Measurements from ENCODE around the gene ZNF423.

Gene ZNF423

GRCh38 chr16:49663081-49664065, 192.5 kb downstream of the ZNF423 start:
- no peak overlapping the region for H4K91ac ChIP-seq (ENCODE audit: low read length)

GRCh38 chr16:49662569-49662968, 193.3 kb downstream of the ZNF423 start:
- Histone ChIP-seq H3K36me3 (ENCODE audit: control insufficient read depth in 1 of 2, insufficient read depth in 2 of 2, low read depth in 1 of 2, low read length in 2 of 2) (no peaks in the 10 kb centered on the region), H3K27me3 (ENCODE audit: control insufficient read depth in 1 of 2, insufficient read depth in 1 of 2, low read length in 2 of 2) (no peaks in the 10 kb centered on the region), H3K23ac (ENCODE audit: low read length in 2 of 2) (no peak overlapping the region), H2AFZ (ENCODE audit: low read depth, low read length) (no peak overlapping the region), H2AK5ac (ENCODE audit: low read length, severe bottlenecking) (no peak overlapping the region), H3K14ac (ENCODE audit: low read length in 2 of 2) (no peak overlapping the region), H3K9ac (ENCODE audit: low read length) (peak overlapping the region; percentile 82), H3K79me1 (replicated peaks; ENCODE audit: low read length, poor library complexity, severe bottlenecking) (no peaks in the 10 kb centered on the region), H3K9me3 (ENCODE audit: control insufficient read depth, low read length) (no peaks in the 10 kb centered on the region), H4K91ac (ENCODE audit: low read length) (no peak overlapping the region), H3K27ac (ENCODE audit: low read length, poor library complexity, severe bottlenecking) (no peak overlapping the region), H2BK120ac (ENCODE audit: low read depth, low read length) (no peak overlapping the region), H3K4me3 (ENCODE audit: insufficient read depth in 1 of 2, low read depth in 1 of 2, low read length in 2 of 2) (no peak overlapping the region), H2BK12ac (ENCODE audit: low read length in 2 of 2) (no peak overlapping the region), H2BK5ac (ENCODE audit: low read depth, low read length, poor library complexity, severe bottlenecking) (no peak overlapping the region), H4K8ac (ENCODE audit: low read length) (no peak overlapping the region), H3K4ac (ENCODE audit: low read depth in 1 of 2, low read length in 2 of 2) (no peak overlapping the region), H2BK15ac (ENCODE audit: low read depth, poor library complexity, severe bottlenecking) (no peak overlapping the region), H3K4me1 (ENCODE audit: control insufficient read depth, insufficient read depth, low read depth, low read length) (peaks cover 20% of the 10 kb centered on the region), H3K18ac (ENCODE audit: low read depth in 1 of 2, low read length in 2 of 2) (no peak overlapping the region), H3K4me2 (ENCODE audit: low read length, poor library complexity, severe bottlenecking) (no peak overlapping the region)
- DNase-seq: no peak
- 83% methylated on average over 4 of the region's 4 CpGs for WGBS

More at GRCh38 chr16:49663081-49664065, 192.5 kb downstream of the ZNF423 start:
- peak; percentile 8 for DNase-seq
- Histone ChIP-seq H3K4me1 (ENCODE audit: control insufficient read depth, insufficient read depth, low read depth, low read length) (peaks cover 19% of the 10 kb centered on the region), H3K79me1 (replicated peaks; ENCODE audit: low read length, poor library complexity, severe bottlenecking) (no peaks in the 10 kb centered on the region), H2AK5ac (ENCODE audit: low read length, severe bottlenecking) (no peak overlapping the region), H3K4me2 (ENCODE audit: low read length, poor library complexity, severe bottlenecking) (no peak overlapping the region), H2AFZ (ENCODE audit: low read depth, low read length) (no peak overlapping the region), H3K27ac (ENCODE audit: low read length, poor library complexity, severe bottlenecking) (no peak overlapping the region), H2BK5ac (ENCODE audit: low read depth, low read length, poor library complexity, severe bottlenecking) (no peak overlapping the region), H3K4me3 (ENCODE audit: insufficient read depth in 1 of 2, low read depth in 1 of 2, low read length in 2 of 2) (peak overlapping the region in 1 of 2 experiments; percentile 61), H3K9me3 (ENCODE audit: control insufficient read depth, low read length) (no peaks in the 10 kb centered on the region), H3K18ac (ENCODE audit: low read depth in 1 of 2, low read length in 2 of 2) (no peak overlapping the region), H3K9ac (ENCODE audit: low read length) (peak overlapping the region; percentile 82), H3K23ac (ENCODE audit: low read length in 2 of 2) (no peak overlapping the region), H4K8ac (ENCODE audit: low read length) (no peak overlapping the region), H2BK120ac (ENCODE audit: low read depth, low read length) (no peak overlapping the region), H3K14ac (ENCODE audit: low read length in 2 of 2) (peak overlapping the region in 1 of 2 experiments; percentile 29), H3K36me3 (ENCODE audit: control insufficient read depth in 1 of 2, insufficient read depth in 2 of 2, low read depth in 1 of 2, low read length in 2 of 2) (no peaks in the 10 kb centered on the region), H3K27me3 (ENCODE audit: control insufficient read depth in 1 of 2, insufficient read depth in 1 of 2, low read length in 2 of 2) (no peaks in the 10 kb centered on the region), H3K4ac (ENCODE audit: low read depth in 1 of 2, low read length in 2 of 2) (no peak overlapping the region), H2BK15ac (ENCODE audit: low read depth, poor library complexity, severe bottlenecking) (no peak overlapping the region), H2BK12ac (ENCODE audit: low read length in 2 of 2) (no peak overlapping the region)
- 76% methylated on average over 28 of the region's 28 CpGs for WGBS

GRCh38 chr16:49661465-49662187, 194.3 kb downstream of the ZNF423 start:
- no peaks in the 10 kb centered on the region for H3K79me1 ChIP-seq (replicated peaks; ENCODE audit: low read length, poor library complexity, severe bottlenecking)
- no peak overlapping the region for H4K91ac ChIP-seq (ENCODE audit: low read length)
- no peak overlapping the region for H3K4ac ChIP-seq (ENCODE audit: low read depth in 1 of 2, low read length in 2 of 2)
- no peak for DNase-seq
- H2BK120ac ChIP-seq (ENCODE audit: low read depth, low read length): no peak overlapping the region
- no peaks in the 10 kb centered on the region for H3K9me3 ChIP-seq (ENCODE audit: control insufficient read depth, low read length)
- H2AFZ ChIP-seq (ENCODE audit: low read depth, low read length): no peak overlapping the region
- no peak overlapping the region for H2BK15ac ChIP-seq (ENCODE audit: low read depth, poor library complexity, severe bottlenecking)
- peaks cover 20% of the 10 kb centered on the region for H3K4me1 ChIP-seq (ENCODE audit: control insufficient read depth, insufficient read depth, low read depth, low read length)
- H3K23ac ChIP-seq (ENCODE audit: low read length in 2 of 2): no peak overlapping the region
- no peak overlapping the region for H3K14ac ChIP-seq (ENCODE audit: low read length in 2 of 2)
- H2BK5ac ChIP-seq (ENCODE audit: low read depth, low read length, poor library complexity, severe bottlenecking): peak overlapping the region; percentile 8
- H3K27ac ChIP-seq (ENCODE audit: low read length, poor library complexity, severe bottlenecking): no peak overlapping the region
- no peaks in the 10 kb centered on the region for H3K36me3 ChIP-seq (ENCODE audit: control insufficient read depth in 1 of 2, insufficient read depth in 2 of 2, low read depth in 1 of 2, low read length in 2 of 2)
- no peak overlapping the region for H2BK12ac ChIP-seq (ENCODE audit: low read length in 2 of 2)
- no peak overlapping the region for H3K4me3 ChIP-seq (ENCODE audit: insufficient read depth in 1 of 2, low read depth in 1 of 2, low read length in 2 of 2)
- H3K18ac ChIP-seq (ENCODE audit: low read depth in 1 of 2, low read length in 2 of 2): no peak overlapping the region
- no peak overlapping the region for H3K9ac ChIP-seq (ENCODE audit: low read length)
- no peak overlapping the region for H2AK5ac ChIP-seq (ENCODE audit: low read length, severe bottlenecking)
- no peaks in the 10 kb centered on the region for H3K27me3 ChIP-seq (ENCODE audit: control insufficient read depth in 1 of 2, insufficient read depth in 1 of 2, low read length in 2 of 2)
- H4K8ac ChIP-seq (ENCODE audit: low read length): no peak overlapping the region
- H3K4me2 ChIP-seq (ENCODE audit: low read length, poor library complexity, severe bottlenecking): no peak overlapping the region
- 95% methylated on average over 16 of the region's 16 CpGs for WGBS

- peaks cover 20% of the 10 kb centered on the region for H3K4me1 ChIP-seq (ENCODE audit: control insufficient read depth, insufficient read depth, low read depth, low read length)
- no peak for DNase-seq
- 60% methylated on average over 1 of the region's 3 CpGs for WGBS
- H3K27me3 ChIP-seq (ENCODE audit: control insufficient read depth in 1 of 2, insufficient read depth in 1 of 2, low read length in 2 of 2): no peaks in the 10 kb centered on the region
- no peak overlapping the region for H3K18ac ChIP-seq (ENCODE audit: low read depth in 1 of 2, low read length in 2 of 2)
- H3K36me3 ChIP-seq (ENCODE audit: control insufficient read depth in 1 of 2, insufficient read depth in 2 of 2, low read depth in 1 of 2, low read length in 2 of 2): no peaks in the 10 kb centered on the region
- no peak overlapping the region for H3K4ac ChIP-seq (ENCODE audit: low read depth in 1 of 2, low read length in 2 of 2)
- H3K23ac ChIP-seq (ENCODE audit: low read length in 2 of 2): no peak overlapping the region
- H2AK5ac ChIP-seq (ENCODE audit: low read length, severe bottlenecking): no peak overlapping the region
- no peak overlapping the region for H3K9ac ChIP-seq (ENCODE audit: low read length)
- H3K27ac ChIP-seq (ENCODE audit: low read length, poor library complexity, severe bottlenecking): no peak overlapping the region
- H4K91ac ChIP-seq (ENCODE audit: low read length): no peak overlapping the region
- H3K4me2 ChIP-seq (ENCODE audit: low read length, poor library complexity, severe bottlenecking): no peak overlapping the region
- H3K9me3 ChIP-seq (ENCODE audit: control insufficient read depth, low read length): no peaks in the 10 kb centered on the region
- no peak overlapping the region for H3K4me3 ChIP-seq (ENCODE audit: insufficient read depth in 1 of 2, low read depth in 1 of 2, low read length in 2 of 2)
- H2BK15ac ChIP-seq (ENCODE audit: low read depth, poor library complexity, severe bottlenecking): no peak overlapping the region
- no peak overlapping the region for H2BK5ac ChIP-seq (ENCODE audit: low read depth, low read length, poor library complexity, severe bottlenecking)
- H2BK12ac ChIP-seq (ENCODE audit: low read length in 2 of 2): no peak overlapping the region
- H2BK120ac ChIP-seq (ENCODE audit: low read depth, low read length): no peak overlapping the region
- no peak overlapping the region for H3K14ac ChIP-seq (ENCODE audit: low read length in 2 of 2)
- H2AFZ ChIP-seq (ENCODE audit: low read depth, low read length): no peak overlapping the region
- no peak overlapping the region for H4K8ac ChIP-seq (ENCODE audit: low read length)
- no peaks in the 10 kb centered on the region for H3K79me1 ChIP-seq (replicated peaks; ENCODE audit: low read length, poor library complexity, severe bottlenecking)
These were observed 195.3 kb downstream of the ZNF423 start for GRCh38 chr16:49660626-49661025.

Data from mesenchymal stem cell (in vitro differentiated cells and primary cell).